GM13976 (cell line): ENCODE results near the gene CDKN1C.

Source experiments
- DNase-seq: peaks from one replicate; pipeline ENCODE4 v3.0.0; 2012; ENCODE audit warnings: low spot score
- CTCF ChIP-seq: IDR thresholded peaks from 2 replicates; pipeline ENCODE4 v1.5.1; 2012; ENCODE audit warnings: borderline replicate concordance, mild to moderate bottlenecking; ENCODE audit not compliant: insufficient read depth; ENCODE audit errors: extremely low read depth, missing control alignments, control extremely low read depth
- in situ Hi-C: fragments of 300-500 bp; cut with MboI; formaldehyde crosslinking; loops from one replicate; pipeline ENCODE4 v1.12.0; 2022; ENCODE audit warnings: low sequenced_read_pairs, mixed read lengths, inconsistent platforms; ENCODE audit not compliant: unreplicated experiment

The CDKN1C gene

GRCh38 chr11:2837096-2837601 is 48.4 kb downstream of the CDKN1C start:
- DNase-seq, result no peak

GRCh38 chr11:2836315-2837095 is 49.1 kb downstream of the CDKN1C start:
- no peak for TF ChIP-seq CTCF
- in situ Hi-C loops, result no loop called here
- no peak for DNase-seq

More at GRCh38 chr11:2837096-2837601, 48.4 kb downstream of the CDKN1C start:
- in situ Hi-C loops, result no loop called here
- no peak for TF ChIP-seq CTCF

GRCh38 chr11:2835751-2836150 is 49.8 kb downstream of the CDKN1C start:
- DNase-seq, result no peak
- in situ Hi-C loops, result no loop called here
- TF ChIP-seq CTCF, result no peak

- in situ Hi-C loops, result no loop called here
- no peak for DNase-seq
- TF ChIP-seq CTCF, result no peak
These were observed 50.3 kb downstream of the CDKN1C start for GRCh38 chr11:2835296-2835695.

- in situ Hi-C loops, result no loop called here
- no peak for DNase-seq
- TF ChIP-seq CTCF, result no peak
These were observed 50.9 kb downstream of the CDKN1C start for GRCh38 chr11:2834503-2835273.

GRCh38 chr11:2833716-2834502 is 51.7 kb downstream of the CDKN1C start:
- in situ Hi-C loops, result no loop called here
- no peak for TF ChIP-seq CTCF
- no peak for DNase-seq
